HG02981 (cell line): ENCODE data around the gene SLX4IP.
"Not testable (repeated sequence)": the region's sequence is repeated elsewhere in the genome, so short reads cannot be mapped to it uniquely, and the experiment has no call there.

ENCODE experiments used
- ATAC-seq: cut with Tn5 transposase; IDR thresholded peaks from one replicate; pipeline ENCODE4 v1.9.1; 2021; ENCODE audit warnings: mild to moderate bottlenecking, moderate library complexity; ENCODE audit not compliant: unreplicated experiment

SLX4IP gene

DNA sequence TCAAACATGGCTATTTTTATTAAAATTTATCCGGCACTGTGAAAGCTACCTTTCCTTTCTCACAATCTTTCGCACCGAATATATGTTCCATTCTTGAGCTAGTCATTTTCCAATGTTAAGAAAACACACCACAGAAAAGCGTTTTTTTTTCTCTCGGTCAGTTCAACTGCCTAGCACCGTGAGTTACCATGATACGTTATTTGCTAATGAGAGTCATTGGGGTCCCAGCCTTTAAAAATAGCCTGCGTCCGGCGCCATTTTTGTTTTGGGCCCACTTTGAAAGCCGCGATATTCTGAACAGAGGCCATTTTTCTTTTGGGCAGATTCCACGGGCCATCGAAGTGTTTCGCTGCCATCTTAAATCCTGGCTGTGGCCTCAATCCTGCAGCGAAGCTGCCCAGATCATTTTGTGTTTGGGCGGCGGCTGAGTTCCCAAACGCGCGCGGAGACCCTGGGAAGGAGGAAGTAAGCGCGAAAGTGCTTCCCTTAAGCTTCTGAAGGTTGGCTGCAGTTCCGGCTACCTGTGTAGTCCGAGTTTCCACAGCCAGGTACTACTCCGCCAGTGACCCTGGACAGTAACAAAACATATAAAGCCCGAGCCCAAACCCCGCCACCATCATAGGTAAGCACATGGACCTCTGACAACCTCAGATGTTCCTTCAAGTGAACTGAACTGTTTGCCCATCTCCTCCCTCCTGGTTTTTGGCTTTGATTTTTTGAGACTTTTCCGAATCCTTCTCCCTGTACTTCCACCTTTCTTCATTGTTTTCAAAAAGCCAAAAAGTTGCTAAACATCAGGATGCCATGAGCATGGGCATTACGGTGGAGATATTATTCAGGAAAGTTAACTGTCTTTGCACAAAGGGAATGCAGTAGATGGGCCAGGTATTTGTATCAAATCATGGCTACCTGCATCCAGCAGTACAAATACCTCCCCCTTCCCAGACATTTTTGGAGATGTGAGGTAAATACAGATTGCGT, at the start of gene SLX4IP:
TSS of gene SLX4IP (plus strand) at position 474 of the 981 bp plus-strand sequence. CDS start 22,900 bp downstream, outside the sequence.
- peak; percentile 49 for ATAC-seq

- ATAC-seq = no peak
Measured at GRCh38 chr20:10385850-10386544, 49.1 kb upstream of the SLX4IP start.

DNA sequence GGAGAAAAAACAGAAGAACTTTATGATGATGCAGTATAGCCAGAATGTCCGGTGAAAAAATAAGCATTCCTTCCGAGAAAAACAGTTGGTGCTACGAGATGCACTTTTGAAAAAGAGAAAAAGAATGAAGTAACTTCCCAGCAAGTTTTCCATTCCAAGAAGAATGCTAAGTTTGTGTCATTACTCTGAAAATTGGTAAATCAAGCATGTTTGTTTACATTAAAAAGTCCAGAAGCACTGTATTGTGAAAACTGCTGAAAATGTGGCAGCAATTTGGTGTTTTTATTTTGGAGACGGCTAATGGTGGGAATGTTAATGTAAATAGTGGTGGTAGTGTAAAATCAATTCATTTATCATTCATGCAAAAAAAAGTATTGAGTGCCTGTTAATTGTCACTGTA, 47.4 kb upstream of the SLX4IP start:
- ATAC-seq = no peak

DNA sequence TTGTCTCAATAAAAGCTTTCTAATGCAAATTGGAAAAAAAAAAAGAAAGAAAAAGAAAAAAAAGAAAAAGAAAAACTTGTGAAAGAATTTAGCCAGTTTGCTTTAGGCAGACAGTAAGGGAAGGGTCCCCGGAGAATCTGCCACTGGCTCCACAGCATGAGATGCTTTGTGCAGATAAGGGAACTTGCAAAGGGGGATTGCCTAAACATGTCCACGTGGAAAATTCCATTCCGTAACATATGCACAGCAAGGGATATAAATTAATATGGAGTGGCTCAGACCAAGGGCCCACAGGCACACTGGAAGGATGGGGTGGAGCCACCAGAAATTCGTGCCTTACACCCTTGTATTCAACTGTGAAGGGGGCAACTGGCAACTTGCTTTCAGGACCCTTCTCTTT, 46.5 kb upstream of the SLX4IP start:
- ATAC-seq = no peak

- ATAC-seq = no peak
Measured at GRCh38 chr20:10390709-10391108, 44.4 kb upstream of the SLX4IP start.

GRCh38 chr20:10394752-10395151, 40.4 kb upstream of the SLX4IP start:
- not testable (repeated sequence) for ATAC-seq

- no peak for ATAC-seq
Measured at GRCh38 chr20:10398834-10399369, 36.2 kb upstream of the SLX4IP start.

DNA sequence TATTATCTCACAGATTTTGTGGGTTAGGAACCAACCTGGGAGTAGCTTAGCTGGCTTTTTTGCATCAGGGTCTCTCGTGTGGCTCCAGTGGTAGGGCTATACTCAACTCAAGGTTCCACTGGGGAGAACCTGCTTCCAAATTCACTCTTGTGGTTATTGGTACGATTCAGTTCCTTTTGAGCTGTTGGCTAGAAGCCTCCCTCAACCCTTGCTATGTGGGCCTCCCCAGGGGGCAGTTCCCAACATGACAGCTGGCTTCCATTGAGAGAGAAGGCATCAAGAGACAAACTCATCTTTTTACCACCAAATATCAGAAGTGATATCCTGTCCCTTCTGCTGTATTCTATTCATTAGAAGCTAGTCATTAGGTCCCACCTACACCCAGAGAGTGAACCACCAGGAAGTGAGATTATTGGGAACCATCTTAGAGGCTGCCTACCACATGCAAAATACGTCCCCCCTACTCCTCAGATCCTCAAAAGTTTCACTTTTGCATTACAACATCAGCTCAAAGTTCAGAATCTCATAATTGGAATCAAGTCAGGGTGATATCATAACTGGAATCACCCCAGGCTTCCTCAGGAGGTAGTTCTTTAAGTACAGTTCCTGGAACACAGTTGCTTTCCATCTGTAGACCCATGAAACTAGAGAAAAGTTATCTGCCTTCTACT, 32.0 kb upstream of the SLX4IP start:
- ATAC-seq = no peak

DNA sequence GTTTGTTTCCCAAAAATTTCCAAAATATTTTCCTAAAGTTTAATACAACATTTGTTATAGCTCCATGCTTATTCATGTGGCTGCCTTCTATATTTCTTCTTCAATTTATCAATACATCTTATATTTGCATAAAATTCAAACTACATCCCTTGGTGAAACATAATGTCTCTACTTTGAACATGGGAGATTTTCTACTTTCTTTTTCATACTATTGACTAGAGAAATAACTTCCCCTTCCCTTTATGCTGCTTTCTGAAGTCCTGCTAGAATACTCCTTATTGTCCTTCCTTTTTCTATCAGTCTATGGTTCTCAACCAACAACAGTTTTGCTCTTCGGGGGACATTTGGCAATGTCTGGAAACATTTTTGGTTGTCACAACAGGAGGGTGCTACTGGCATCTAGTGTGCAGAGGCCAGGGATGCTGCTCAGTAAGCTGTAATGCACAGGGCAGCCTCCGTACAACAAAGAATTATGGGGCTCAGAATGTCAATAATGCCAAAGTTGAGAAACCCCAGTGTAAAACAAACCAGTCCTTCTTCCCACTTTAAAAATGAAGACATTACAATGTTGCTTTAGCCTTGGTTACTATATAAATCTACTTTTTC, 31.0 kb upstream of the SLX4IP start:
- no peak for ATAC-seq

DNA sequence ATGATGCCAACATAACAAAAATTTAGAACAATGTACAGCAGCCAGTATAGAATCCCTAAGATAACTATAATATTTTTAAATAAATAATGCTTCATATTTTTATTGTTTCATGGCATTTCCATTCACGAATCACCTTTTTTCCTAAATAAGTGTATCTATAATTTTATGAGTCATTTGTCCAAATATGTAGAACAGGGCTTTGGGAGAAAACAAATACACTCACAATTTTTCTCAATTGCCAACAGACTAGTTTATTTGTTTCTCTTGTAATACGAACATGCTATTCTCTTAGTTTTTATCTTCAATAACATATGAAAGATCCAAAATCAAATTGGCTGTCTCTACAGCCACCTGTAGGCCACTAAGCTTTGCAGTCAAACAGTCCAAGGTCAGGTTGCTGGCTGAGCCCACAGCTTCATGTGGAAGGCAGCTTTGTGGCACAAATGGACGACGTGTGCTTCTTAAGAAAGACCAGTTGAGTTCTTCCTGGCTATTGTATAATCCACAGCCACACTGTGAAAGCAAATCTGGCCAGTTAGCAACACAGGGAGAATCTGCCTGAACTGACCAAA, 30.1 kb upstream of the SLX4IP start:
- ATAC-seq = no peak

DNA sequence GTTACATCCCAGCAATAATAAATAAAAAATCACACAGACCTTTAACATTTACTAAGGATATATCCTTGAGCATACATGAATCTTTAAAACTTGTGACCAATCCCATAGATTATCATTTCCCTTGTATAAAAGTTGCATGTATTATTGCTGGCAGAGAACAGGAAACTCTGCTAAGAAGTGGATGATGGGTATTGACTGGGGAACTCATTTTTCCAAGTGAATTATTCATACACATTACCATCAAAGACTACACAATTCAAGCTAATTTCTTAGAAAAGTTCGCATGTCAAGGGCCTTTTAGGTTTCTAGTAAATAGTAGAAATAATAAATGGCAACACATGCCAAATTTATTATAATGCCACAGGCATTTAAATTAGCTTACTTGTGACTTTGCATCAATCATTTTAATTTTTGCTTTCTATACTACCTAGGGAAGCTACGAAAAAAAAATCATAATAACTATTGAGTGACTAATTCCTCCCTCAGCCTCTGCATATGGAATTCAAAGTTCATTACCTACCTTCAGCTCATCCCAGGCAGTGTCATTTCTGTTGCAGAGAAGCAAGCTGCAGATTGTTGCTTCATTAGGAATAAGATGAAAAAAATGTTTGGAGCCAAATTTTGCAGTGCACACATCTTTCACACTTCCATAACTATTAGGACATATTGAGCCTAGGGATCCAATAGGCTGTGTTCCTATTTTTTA, 26.8 kb upstream of the SLX4IP start:
- no peak for ATAC-seq

- ATAC-seq = no peak
Measured at GRCh38 chr20:10411673-10412072, 23.4 kb upstream of the SLX4IP start.

DNA sequence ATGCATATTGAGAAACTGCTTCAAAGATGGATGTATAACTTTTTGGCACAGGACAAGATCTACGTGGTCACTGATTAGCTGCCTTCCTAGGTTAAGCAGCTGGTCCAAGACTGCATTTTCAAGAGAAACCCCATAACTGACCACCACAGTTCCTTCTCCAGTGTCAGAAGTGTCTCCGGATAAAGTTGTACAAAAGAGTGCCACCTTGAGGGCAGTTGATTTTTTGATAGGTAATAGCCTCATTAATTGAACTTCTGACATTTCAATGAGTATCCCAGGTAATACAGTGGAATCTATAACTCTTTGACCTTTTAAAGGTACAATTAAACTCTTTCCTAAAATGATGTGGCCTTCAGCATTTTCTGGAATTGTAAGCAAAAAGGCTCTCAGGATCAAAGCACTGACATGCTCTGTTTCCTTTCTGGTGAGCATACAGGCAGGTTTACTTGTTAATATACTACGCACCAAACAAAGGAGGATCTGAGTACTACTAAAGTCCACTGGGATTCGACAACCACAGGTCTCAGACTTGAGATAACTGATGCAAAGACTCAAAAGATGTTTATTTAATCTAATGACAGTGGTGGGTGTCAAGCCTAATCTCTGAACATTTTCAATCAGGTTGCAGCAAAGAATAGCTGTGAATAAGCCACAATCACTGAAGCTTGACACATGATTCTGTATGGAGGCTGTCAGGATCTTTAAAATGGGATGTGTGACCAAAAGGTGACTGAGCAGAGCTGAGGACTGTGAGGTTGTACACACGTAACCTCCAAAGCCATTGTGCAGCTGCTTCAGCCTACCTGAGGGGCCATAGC, 22.3 kb upstream of the SLX4IP start:
- peak; percentile 82 for ATAC-seq

- no peak for ATAC-seq
Measured at GRCh38 chr20:10415013-10415650, 20.0 kb upstream of the SLX4IP start.

DNA sequence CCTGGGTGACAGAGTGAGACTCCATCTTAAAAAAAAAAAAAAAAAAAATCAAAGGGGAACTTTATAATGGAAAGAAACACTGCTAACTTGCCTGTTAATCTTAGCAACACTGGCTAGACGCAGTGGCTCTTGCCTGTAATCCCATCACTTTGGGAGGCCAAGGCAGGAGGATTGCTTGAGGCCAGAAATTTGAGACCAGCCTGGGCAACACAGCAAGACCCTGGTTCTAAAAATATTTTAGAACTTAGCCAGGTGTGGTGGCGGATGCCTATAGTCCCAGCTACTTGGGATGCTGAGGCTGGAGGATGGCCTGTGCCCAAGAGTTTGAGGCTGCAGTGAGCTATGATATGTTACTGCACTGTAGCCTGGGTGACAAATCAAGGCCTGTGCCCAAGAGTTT, 17.9 kb upstream of the SLX4IP start:
- not testable (repeated sequence) for ATAC-seq

DNA sequence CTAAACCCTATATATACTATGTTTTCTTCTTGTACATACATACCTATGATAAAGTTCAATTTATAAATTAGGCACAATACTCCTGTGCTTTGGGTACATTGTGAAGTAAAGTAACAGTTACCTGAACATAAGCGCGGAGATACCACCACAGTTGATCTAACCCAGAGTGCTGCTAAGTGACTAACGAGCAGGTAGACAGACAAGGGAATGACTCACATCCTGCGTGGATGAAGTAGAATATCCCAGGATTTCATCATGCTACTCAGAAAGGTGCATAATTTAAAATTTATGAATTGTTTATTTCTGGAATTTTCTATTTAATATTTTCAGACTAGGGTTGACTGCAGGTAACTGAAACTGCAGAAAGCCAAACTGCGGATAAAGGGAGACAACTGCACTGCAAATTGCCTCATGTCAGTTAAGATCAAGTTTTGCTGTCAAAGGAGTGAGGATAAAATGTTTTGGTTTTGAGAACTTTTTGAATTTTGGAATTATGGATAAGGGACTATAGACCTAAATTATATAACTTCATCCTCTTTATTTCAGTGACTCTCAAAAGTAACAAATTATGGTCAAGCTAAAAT, 15.5 kb upstream of the SLX4IP start:
- no peak for ATAC-seq

- ATAC-seq = peak; percentile 90
Measured at GRCh38 chr20:10423735-10424134, 11.4 kb upstream of the SLX4IP start.

DNA sequence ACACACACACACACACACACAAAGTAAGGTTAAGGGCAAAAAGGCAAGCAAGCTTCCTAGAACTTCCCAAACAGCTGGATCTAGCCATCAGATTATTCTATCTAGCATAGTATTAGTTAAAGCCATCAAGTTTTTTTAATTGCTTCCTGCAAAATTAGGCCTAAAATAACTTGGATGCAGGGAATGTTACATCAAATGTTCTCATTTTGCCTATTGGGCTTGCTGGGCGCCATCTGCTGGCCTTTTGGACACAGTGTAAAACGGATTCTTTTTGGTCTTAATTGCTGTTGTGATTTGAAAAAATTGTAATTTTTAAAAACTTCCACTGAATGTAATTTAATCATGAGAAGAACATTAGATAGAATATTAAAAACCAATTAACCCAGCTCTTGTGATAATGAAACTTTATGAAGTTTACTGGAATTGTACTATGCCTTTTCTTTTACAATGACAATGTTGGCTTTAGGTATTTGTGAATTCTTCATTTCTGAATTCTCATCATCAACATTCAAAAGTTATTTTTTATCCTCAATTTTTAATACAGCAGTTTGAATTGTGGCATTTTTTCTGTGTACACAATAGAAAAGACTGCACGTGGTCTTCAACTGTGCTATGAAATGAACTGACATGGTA, 7.9 kb upstream of the SLX4IP start:
- ATAC-seq = no peak
